GM12878 (cell line): ENCODE data around the gene COL9A1. TPM values are rescaled to one million over a fixed set of nuclear protein-coding genes. Genes with fewer than 3 reads are reported as not detected.

Experiments used
- ATAC-seq: fragments of 200-7000 bp; cut with Tn5 transposase; 3 replicates; pipeline ENCODE4 v1.9.1; 2020; ENCODE audit warnings: mild to moderate bottlenecking, moderate library complexity
- BruUV-seq: library from RNA; stranded (reverse); fragments of 400-500 nt; replicated peaks from 2 replicates; lab custom pipeline; 2021; lab: Mats Ljungman, UMichigan
- CTCF ChIA-PET: fragments of 300-600 bp; sonication (Branson Sonifier 250); formaldehyde crosslinking; extraction: SDS; loops from one replicate; lab custom pipeline; 2021; ENCODE audit warnings: inconsistent platforms; lab: Yijun Ruan, JAX
- POLR2A ChIA-PET: fragments of 350-600 bp; formaldehyde crosslinking; extraction: SDS; loops from one replicate; lab custom pipeline; 2021; ENCODE audit warnings: inconsistent platforms; lab: Charles Lee
- RAD21 ChIA-PET: fragments of 300-600 bp; sonication (Branson Sonifier 250); formaldehyde crosslinking; loops from one replicate; lab custom pipeline; 2023; ENCODE audit warnings: antibody characterized with exemption; ENCODE audit not compliant: unreplicated experiment; lab: Charles Lee
- SMC1A ChIA-PET: fragments of 300-600 bp; sonication (Branson Sonifier 250); formaldehyde crosslinking; loops from one replicate; lab custom pipeline; 2023; ENCODE audit not compliant: unreplicated experiment, uncharacterized antibody; lab: Charles Lee
- DNase-seq: peaks from one replicate; pipeline ENCODE4 v3.0.0-alpha.2; 2011; ENCODE audit warnings: low read depth, low spot score
- FAIRE-seq: peaks from 3 replicates; lab custom pipeline; 2011; peaks lifted over from hg19 to GRCh38; lab: Jason Lieb, UNC
- H2AFZ ChIP-seq: 2 replicates; pipeline ENCODE4 v1.6.0; 2011; ENCODE audit warnings: low read depth, low read length, control low read depth; ENCODE audit not compliant: control insufficient read depth
- H3K27ac ChIP-seq: 2 replicates; pipeline ENCODE4 v1.5.1; 2011; ENCODE audit warnings: control low read depth; ENCODE audit not compliant: control insufficient read depth, insufficient read depth
- H3K27me3 ChIP-seq, 2 experiments: replicated peaks in 1 of 2; 2 replicates each; pipeline versions ENCODE4 v1.6.0 to v1.6.1; 2011; ENCODE audit warnings: low read length in 1 of 2; ENCODE audit not compliant: control insufficient read depth in 2 of 2, insufficient read depth in 2 of 2
- H3K36me3 ChIP-seq, 2 experiments: 2 replicates each; pipeline ENCODE4 v1.5.1; 2011; ENCODE audit warnings: low read length in 1 of 2; ENCODE audit not compliant: control insufficient read depth in 2 of 2, insufficient read depth in 2 of 2
- H3K4me1 ChIP-seq: 2 replicates; pipeline ENCODE4 v1.6.1; 2011; ENCODE audit warnings: mild to moderate bottlenecking, low read length, moderate library complexity, mixed read lengths; ENCODE audit not compliant: control insufficient read depth, insufficient read depth
- H3K4me2 ChIP-seq: 2 replicates; pipeline ENCODE4 v1.6.0; 2011; ENCODE audit warnings: control low read depth; ENCODE audit not compliant: control insufficient read depth, insufficient read depth
- H3K4me3 ChIP-seq: fragments of 200-600 bp; sonication (generic); 2 replicates; pipeline ENCODE4 v1.5.1; 2016
- H3K79me2 ChIP-seq: 2 replicates; pipeline ENCODE4 v1.6.0; 2011; ENCODE audit warnings: low read length; ENCODE audit not compliant: control insufficient read depth, insufficient read depth
- H3K9ac ChIP-seq: 2 replicates; pipeline ENCODE4 v1.8.0; 2011; ENCODE audit warnings: low read length, control low read depth, mixed read lengths; ENCODE audit not compliant: control insufficient read depth, insufficient read depth
- H3K9me3 ChIP-seq: replicated peaks from 3 replicates; pipeline ENCODE4 v1.5.1; 2011; ENCODE audit warnings: mild to moderate bottlenecking, low read length; ENCODE audit not compliant: control insufficient read depth, insufficient read depth
- H4K20me1 ChIP-seq: 2 replicates; pipeline ENCODE4 v1.6.0; 2011; ENCODE audit not compliant: control insufficient read depth, insufficient read depth
- ATF2 ChIP-seq: IDR thresholded peaks from 2 replicates; pipeline ENCODE4 v1.6.1; 2012; ENCODE audit warnings: low read length, inconsistent platforms
- ATF7 ChIP-seq: fragments of 450-650 bp; IDR thresholded peaks from 2 replicates; pipeline ENCODE4 v1.6.1; 2016; ENCODE audit warnings: low read depth, mild to moderate bottlenecking
- CBFB ChIP-seq: IDR thresholded peaks from 2 replicates; pipeline ENCODE4 v1.6.1; 2016; ENCODE audit warnings: antibody characterized with exemption, low read depth
- CREB1 ChIP-seq: IDR thresholded peaks from 2 replicates; pipeline ENCODE4 v1.6.1; 2012; ENCODE audit warnings: low read depth, mild to moderate bottlenecking, inconsistent platforms
- E4F1 ChIP-seq: fragments of 450-650 bp; IDR thresholded peaks from 2 replicates; pipeline ENCODE4 v1.6.1; 2018; ENCODE audit warnings: borderline replicate concordance, mild to moderate bottlenecking; ENCODE audit not compliant: partially characterized antibody
- EP300 ChIP-seq, 2 experiments: fragments of 150-350 bp in 1 of 2; IDR thresholded peaks; 2 replicates each; pipeline ENCODE4 v1.6.1; 2011 to 2012; ENCODE audit warnings: low read depth in 2 of 2, low read length in 2 of 2, borderline replicate concordance in 1 of 2, improper control_type of control experiment in 1 of 2, inconsistent platforms in 1 of 2; ENCODE audit not compliant: control insufficient read depth in 1 of 2
- GATAD2B ChIP-seq: fragments of 450-650 bp; conservative IDR thresholded peaks from 2 replicates; pipeline ENCODE4 v1.6.1; 2017; ENCODE audit warnings: low read depth, mild to moderate bottlenecking, moderate library complexity
- KAT2A ChIP-seq: conservative IDR thresholded peaks from 2 replicates; pipeline ENCODE4 v1.6.1; 2011; ENCODE audit warnings: low read depth, low read length; ENCODE audit not compliant: control insufficient read depth
- KLF5 ChIP-seq: fragments of 450-650 bp; IDR thresholded peaks from 2 replicates; pipeline ENCODE4 v1.6.1; 2014; ENCODE audit warnings: mild to moderate bottlenecking; ENCODE audit not compliant: partially characterized antibody
- MYB ChIP-seq: fragments of 150-350 bp; IDR thresholded peaks from 2 replicates; pipeline ENCODE4 v1.6.1; 2014; ENCODE audit warnings: mild to moderate bottlenecking, low read depth, low read length, borderline replicate concordance
- NBN ChIP-seq: fragments of 450-650 bp; IDR thresholded peaks from 2 replicates; pipeline ENCODE4 v1.6.1; 2016
- NFYB ChIP-seq: IDR thresholded peaks from 2 replicates; pipeline ENCODE4 v1.6.1; 2011; ENCODE audit warnings: low read depth, mild to moderate bottlenecking, low read length, improper control_type of control experiment, moderate library complexity; ENCODE audit not compliant: insufficient read depth
- POU2F2 ChIP-seq: IDR thresholded peaks from 3 replicates; pipeline ENCODE4 v1.6.1; 2011; ENCODE audit warnings: low read depth, mild to moderate bottlenecking, low read length, borderline replicate concordance
- SMC3 ChIP-seq: IDR thresholded peaks from 2 replicates; pipeline ENCODE4 v1.6.1; 2011; ENCODE audit warnings: low read length, improper control_type of control experiment, borderline replicate concordance
- SREBF1 ChIP-seq: IDR thresholded peaks from 2 replicates; pipeline ENCODE4 v1.6.1; 2012; ENCODE audit warnings: mild to moderate bottlenecking, low read length
- TAF1 ChIP-seq: IDR thresholded peaks from 2 replicates; pipeline ENCODE4 v1.6.1; 2011; ENCODE audit warnings: mild to moderate bottlenecking, low read depth, low read length, borderline replicate concordance
- WRNIP1 ChIP-seq: IDR thresholded peaks from 2 replicates; pipeline ENCODE4 v1.6.1; 2011; ENCODE audit warnings: low read depth, low read length, improper control_type of control experiment, borderline replicate concordance
- YBX1 ChIP-seq: fragments of 450-650 bp; IDR thresholded peaks from 2 replicates; pipeline ENCODE4 v1.6.1; 2016; ENCODE audit warnings: antibody characterized with exemption
- ZNF217 ChIP-seq: fragments of 450-650 bp; IDR thresholded peaks from 2 replicates; pipeline ENCODE4 v1.6.1; 2017; ENCODE audit warnings: antibody characterized with exemption, mild to moderate bottlenecking
- WGBS: methylation state at CpG from one replicate; pipeline ENCODE4 v1.1.6; 2016; ENCODE audit warnings: low lambda C conversion rate; ENCODE audit not compliant: insufficient replicate concordance, insufficient coverage; ENCODE audit errors: missing lambda C conversion rate; 5-methylcytosine and 5-hydroxymethylcytosine counted together
- in situ Hi-C: fragments of 300-500 bp; cut with MboI; formaldehyde crosslinking; loops from 9 replicates; pipeline ENCODE4 v1.14.3; 2018; ENCODE audit warnings: mixed read lengths
- intact Hi-C: fragments of 100-400 bp; cut with micrococcal nuclease; formaldehyde crosslinking; loops from one replicate; pipeline ENCODE4 v1.14.2; 2022; ENCODE audit not compliant: unreplicated experiment
- polyA plus RNA-seq, 11 experiments: library from polyadenylated mRNA; depleted of rRNA in 4 of 11; unstranded in 6 of 11; stranded (reverse) in 5 of 11; fragments of >200 nt; fragmentation: Nextera tagmentation in 4 of 11; fragmentation: Illumina TruSeq in 1 of 11; extraction: Ambion mirVana in 4 of 11; extraction: Trizol in 1 of 11; gene quantifications; 1 replicate in 1 of 11; 2 replicates in 10 of 11; pipeline versions ENCODE4 v1.2.1 to v1.2.3, GENCODE V29; 2011 to 2016; ENCODE audit warnings: inconsistent platforms in 2 of 11, missing spikeins in 2 of 11, low read depth in 1 of 11
- total RNA-seq, 4 experiments: library from RNA; depleted of rRNA in 3 of 4; stranded (reverse); fragments of >200 nt in 3 of 4; fragmentation: Illumina TruSeq in 1 of 4; extraction: Trizol in 1 of 4; gene quantifications; 2 replicates each; pipeline versions ENCODE4 v1.2.1 to v1.2.3, GENCODE V29; 2013 to 2021

COL9A1 gene
- total and polyA plus RNA-seq, 10 of the 15 experiments (the other 5 are each of a cell fraction or from before 2014, with no cell fraction given): not detected

GRCh38 chr6:70216767-70217166 lies 86.1 kb downstream of the COL9A1 start:
- H4K20me1 ChIP-seq: no peaks in the 10 kb centered on the region
- ChIA-PET CTCF (interaction anchor here (0.9 to 1.8 kb wide), 3 partner anchors 8 to 153 kb away, joined by 3 to 4 read pairs (median 4); no protein-coding TSS in a partner anchor), POLR2A (no interaction called here), RAD21 (no interaction called here), SMC1A (interaction anchor here (1.3 kb wide), 1 partner anchor 152 kb away, joined by 4 read pairs; no protein-coding TSS in a partner anchor)
- H3K4me1 ChIP-seq: no peaks in the 10 kb centered on the region
- H3K4me3 ChIP-seq: no peak overlapping the region
- H3K79me2 ChIP-seq: no peaks in the 10 kb centered on the region
- no peaks in the 10 kb centered on the region for H3K27me3 ChIP-seq
- FAIRE-seq (no peak), DNase-seq (no peak), ATAC-seq (no peak)
- H3K4me2 ChIP-seq: no peak overlapping the region
- TF ChIP-seq POU2F2: no peak
- no peak for TF ChIP-seq E4F1
- TF ChIP-seq SMC3: no peak
- no peak for TF ChIP-seq CREB1
- TF ChIP-seq YBX1: no peak
- no peak for TF ChIP-seq CBFB
- TF ChIP-seq KAT2A: no peak
- TF ChIP-seq EP300 (IDR thresholded peaks at IDR 0.05; ENCODE audit: borderline replicate concordance in 1 of 2, control insufficient read depth in 1 of 2, low read depth in 2 of 2, low read length in 2 of 2): no peak
- TF ChIP-seq ATF7: no peak
- no peak for TF ChIP-seq NBN
- no peak for TF ChIP-seq NFYB
- no peak for TF ChIP-seq WRNIP1
- TF ChIP-seq ZNF217: no peak
- no peak for TF ChIP-seq KLF5
- no peak for TF ChIP-seq TAF1
- no peak for TF ChIP-seq ATF2
- no peak for TF ChIP-seq MYB
- TF ChIP-seq GATAD2B: no peak
- no peak for TF ChIP-seq SREBF1
- no peaks in the 10 kb centered on the region for H3K9me3 ChIP-seq
- in situ Hi-C loops (no loop called here), intact Hi-C loops (no loop called here)
- 29% methylated on average over 8 of the region's 8 CpGs for WGBS
- no peak overlapping the region for H3K9ac ChIP-seq
- BruUV-seq: no TSS peak
- H3K36me3 ChIP-seq: no peaks in the 10 kb centered on the region
- H3K27ac ChIP-seq: no peak overlapping the region
- H2AFZ ChIP-seq: no peak overlapping the region
